Neural cell (in vitro differentiated cells): Measurements from ENCODE around the gene SNRNP70.
"Not testable (repeated sequence)": the region's sequence is repeated elsewhere in the genome, so short reads cannot be mapped to it uniquely, and the experiment has no call there.

Source experiments
- EZH2 ChIP-seq: fragments of 200-600, 300-800 bp; shearing (Covaris generic), sonication (generic); IDR thresholded peaks from 2 replicates; pipeline ENCODE4 v1.6.1; 2014; ENCODE audit warnings: antibody characterized with exemption, low read length, borderline replicate concordance, mild to moderate bottlenecking; ENCODE audit not compliant: insufficient read depth, poor library complexity, severe bottlenecking
- TAF1 ChIP-seq: IDR thresholded peaks from 2 replicates; pipeline ENCODE4 v1.6.1; 2012; ENCODE audit warnings: low read depth
- TF ChIP-seq, protein P1 (sequence below): fragments of 450-650 bp; IDR thresholded peaks from 2 replicates; pipeline ENCODE4 v1.5.1; 2014; ENCODE audit warnings: antibody characterized with exemption, mild to moderate bottlenecking, moderate library complexity; ENCODE audit not compliant: poor library complexity, severe bottlenecking

DNA sequence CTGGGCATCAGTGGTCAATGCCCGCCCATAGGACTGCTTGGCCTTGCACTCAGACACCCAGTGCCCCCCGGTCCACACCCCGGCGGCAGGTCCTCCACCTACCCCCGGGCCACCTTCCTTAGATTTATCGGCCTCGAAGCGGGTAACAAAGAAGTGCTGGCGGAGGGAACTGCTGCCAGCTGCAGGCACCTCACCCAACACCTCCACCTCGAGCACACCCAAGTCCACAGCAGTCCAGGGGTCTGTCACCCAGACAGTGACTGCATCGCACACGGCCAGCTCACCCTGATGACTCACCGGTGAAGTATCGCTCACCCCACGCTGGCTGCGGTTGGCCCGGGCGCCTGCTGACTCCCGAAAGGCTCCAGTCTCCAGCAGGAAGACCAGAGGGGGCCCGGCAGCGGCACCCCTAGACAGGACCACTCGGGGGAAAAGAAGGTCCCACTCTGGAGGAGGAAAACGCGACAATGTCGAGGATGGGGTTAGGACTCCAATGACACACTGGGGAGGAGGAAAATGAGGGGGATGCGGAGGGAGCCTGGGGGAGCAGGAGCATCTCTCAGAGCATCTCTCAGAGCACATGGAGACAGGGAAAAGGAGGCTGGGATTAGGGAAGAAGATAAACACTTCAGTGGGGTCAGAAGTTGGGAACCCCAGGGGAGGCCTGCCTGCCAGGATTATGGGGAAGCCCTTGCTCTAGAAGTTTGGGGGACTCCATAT is 46.5 kb upstream of the SNRNP70 start:
- not testable (repeated sequence) for TF ChIP-seq EZH2, TAF1
- TF ChIP-seq, protein P1, sequence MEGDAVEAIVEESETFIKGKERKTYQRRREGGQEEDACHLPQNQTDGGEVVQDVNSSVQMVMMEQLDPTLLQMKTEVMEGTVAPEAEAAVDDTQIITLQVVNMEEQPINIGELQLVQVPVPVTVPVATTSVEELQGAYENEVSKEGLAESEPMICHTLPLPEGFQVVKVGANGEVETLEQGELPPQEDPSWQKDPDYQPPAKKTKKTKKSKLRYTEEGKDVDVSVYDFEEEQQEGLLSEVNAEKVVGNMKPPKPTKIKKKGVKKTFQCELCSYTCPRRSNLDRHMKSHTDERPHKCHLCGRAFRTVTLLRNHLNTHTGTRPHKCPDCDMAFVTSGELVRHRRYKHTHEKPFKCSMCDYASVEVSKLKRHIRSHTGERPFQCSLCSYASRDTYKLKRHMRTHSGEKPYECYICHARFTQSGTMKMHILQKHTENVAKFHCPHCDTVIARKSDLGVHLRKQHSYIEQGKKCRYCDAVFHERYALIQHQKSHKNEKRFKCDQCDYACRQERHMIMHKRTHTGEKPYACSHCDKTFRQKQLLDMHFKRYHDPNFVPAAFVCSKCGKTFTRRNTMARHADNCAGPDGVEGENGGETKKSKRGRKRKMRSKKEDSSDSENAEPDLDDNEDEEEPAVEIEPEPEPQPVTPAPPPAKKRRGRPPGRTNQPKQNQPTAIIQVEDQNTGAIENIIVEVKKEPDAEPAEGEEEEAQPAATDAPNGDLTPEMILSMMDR: not testable (repeated sequence)
